ENCODE results near the gene CD48. TPM values are rescaled to one million over a fixed set of nuclear protein-coding genes. Genes with fewer than 3 reads are reported as not detected.

CD48 gene
- 1.2 TPM for total RNA-seq

DNA sequence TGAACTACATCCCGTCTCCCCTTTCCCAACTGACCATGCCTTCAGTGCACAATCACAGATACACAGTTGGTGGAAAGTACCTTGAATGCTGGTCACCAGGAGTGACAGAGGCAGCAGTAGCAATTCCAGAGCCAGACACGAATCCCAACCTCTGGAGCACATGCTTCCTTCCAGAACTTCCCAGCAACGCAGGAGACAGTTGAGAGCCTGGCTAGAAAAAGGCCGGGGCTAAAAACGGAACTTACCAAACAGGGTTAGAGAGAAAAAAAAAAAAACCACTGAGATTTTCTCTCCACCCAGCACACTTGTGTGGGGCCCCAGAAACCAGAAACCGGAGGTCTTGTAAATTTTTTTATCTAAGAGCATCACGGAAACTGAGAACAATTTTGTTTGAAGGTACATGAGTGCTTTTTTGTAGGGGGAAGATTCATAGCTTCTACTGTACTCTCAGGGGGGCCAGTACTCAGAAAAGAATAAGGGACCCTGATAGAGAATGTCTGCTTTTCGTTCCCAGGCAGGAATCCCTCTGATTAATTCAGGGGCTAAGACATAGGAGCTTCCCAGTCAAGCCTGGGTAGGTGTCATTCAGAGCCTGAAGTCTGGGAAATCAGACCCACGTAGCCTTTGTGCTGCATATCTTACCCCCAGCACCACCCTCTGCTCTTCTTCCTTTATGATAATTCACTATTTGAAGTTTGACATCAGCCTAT lies at the start of gene CD48:
Gene CD48, minus strand, starts transcription at position 221 of the 710 bp plus-strand sequence. Its CDS starts 59 bp downstream, at position 162.
- peak; percentile 23 for ATAC-seq

DNA sequence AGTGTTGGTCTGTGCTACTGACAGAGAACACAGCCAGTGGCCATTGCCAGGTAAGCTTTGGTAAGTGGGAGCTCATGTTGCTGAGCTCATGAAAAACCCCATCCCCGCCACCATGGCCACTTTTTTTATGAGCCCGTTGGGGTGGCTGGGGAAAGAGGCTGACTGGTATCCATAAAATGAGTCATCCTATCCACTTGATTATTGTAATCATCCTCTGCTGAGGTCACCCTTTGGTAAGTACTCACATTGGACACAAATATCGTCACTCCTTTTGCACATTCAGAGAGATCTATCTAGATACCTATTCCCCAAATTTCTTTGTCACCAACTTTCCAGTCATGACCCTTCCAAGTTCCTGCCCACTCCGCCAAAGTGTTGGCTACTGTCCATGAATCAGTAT lies 49.4 kb upstream of the CD48 start:
- ATAC-seq, result no peak
- DNase-seq (ENCODE audit: low spot score), result no peak

More for the DNA sequence above, at the start of gene CD48:
- DNase-seq (ENCODE audit: low spot score), result no peak

- ATAC-seq, result peak; percentile 98
- peak; percentile 67 for DNase-seq (ENCODE audit: low spot score)
Observed at GRCh38 chr1:160759740-160760139, 48.1 kb upstream of the CD48 start.

GRCh38 chr1:160758521-160758920 lies 46.9 kb upstream of the CD48 start:
- DNase-seq (ENCODE audit: low spot score) (no peak), ATAC-seq (no peak)

DNA sequence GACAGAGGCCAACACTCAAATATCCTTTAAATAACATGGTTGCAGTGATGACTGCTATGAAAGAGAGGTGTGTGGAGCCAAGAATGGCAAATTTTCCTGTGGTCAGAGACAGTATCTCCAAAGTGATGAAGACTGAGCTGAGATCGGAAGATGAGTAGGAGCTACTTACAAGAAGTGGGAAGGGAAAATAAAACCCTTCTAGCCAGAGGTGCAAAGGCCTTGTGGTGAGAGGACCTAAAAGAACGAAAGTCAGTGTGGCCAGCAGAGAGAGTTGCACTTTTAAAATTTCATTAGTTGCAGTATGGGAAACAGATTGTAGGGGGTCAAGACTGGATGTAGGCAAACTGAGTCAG lies 45.2 kb upstream of the CD48 start:
- DNase-seq (ENCODE audit: low spot score) (no peak), ATAC-seq (no peak)

- DNase-seq (ENCODE audit: low spot score) (no peak), ATAC-seq (no peak)
Observed at GRCh38 chr1:160755911-160756848, 44.6 kb upstream of the CD48 start.

- ATAC-seq, result no peak
- no peak for DNase-seq (ENCODE audit: low spot score)
Observed at GRCh38 chr1:160755461-160755860, 43.8 kb upstream of the CD48 start.

DNA sequence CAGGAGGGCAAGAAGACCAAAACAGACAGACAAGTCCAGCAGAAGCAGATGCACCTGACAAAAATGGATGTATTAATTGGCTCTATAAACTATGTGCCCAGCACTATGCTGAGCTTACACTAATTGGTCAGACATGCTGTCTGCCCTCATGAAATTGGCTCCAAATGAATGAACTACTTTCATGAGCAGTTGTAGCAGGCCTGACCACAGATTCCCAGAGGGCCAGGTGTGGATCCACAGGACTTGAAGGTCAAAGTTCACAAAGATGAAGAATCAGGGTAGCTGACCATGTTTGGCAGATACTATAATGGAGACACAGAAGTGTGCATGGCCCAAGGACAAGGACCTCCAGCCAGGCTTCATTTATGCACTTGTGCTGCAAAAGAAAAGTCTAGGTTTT lies 42.0 kb upstream of the CD48 start:
- ATAC-seq (no peak), DNase-seq (ENCODE audit: low spot score) (no peak)

DNA sequence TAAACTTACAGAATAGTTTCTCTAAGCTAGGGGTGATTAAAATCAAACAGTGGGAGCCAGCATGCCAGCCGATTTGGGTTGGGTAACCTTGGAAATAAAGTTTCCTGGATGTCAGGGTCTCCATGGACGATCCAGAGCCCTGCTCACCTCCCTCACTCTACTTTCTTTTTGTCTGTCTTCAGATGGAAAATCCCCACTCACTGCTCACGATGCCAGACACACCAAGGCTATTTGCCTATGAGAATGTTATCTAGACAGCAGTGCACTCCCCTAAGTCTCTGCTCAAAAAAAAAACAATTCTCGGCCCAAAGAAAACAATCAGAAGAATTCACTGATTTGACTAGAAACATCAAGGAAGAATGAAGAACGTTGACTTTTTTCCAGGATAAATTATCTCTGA lies 41.3 kb upstream of the CD48 start:
- DNase-seq (ENCODE audit: low spot score) (no peak), ATAC-seq (no peak)

DNA sequence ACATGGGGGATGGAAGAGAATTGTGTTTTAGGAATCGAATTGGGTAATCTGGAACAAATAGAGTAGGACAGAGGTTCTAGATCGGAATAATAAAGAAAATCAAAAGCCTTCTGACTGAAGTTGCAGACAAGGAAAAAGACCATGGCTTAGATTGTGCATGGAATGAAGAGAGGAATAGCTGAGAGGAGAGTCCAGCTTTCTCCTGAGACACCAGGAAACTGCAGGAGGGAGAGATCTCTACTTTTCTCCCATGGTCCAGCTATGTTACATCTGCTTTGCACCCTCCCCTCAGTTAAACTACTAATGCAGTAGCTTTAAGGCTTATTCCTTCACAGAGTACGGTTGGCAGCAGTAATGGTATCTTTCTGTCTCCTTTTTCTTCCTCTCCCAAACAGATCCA lies 40.8 kb upstream of the CD48 start:
- no peak for DNase-seq (ENCODE audit: low spot score)
- no peak for ATAC-seq

GRCh38 chr1:160750608-160751007 lies 39.0 kb upstream of the CD48 start:
- no peak for DNase-seq (ENCODE audit: low spot score)
- no peak for ATAC-seq

GRCh38 chr1:160748878-160749269 lies 37.3 kb upstream of the CD48 start:
- no peak for ATAC-seq

DNA sequence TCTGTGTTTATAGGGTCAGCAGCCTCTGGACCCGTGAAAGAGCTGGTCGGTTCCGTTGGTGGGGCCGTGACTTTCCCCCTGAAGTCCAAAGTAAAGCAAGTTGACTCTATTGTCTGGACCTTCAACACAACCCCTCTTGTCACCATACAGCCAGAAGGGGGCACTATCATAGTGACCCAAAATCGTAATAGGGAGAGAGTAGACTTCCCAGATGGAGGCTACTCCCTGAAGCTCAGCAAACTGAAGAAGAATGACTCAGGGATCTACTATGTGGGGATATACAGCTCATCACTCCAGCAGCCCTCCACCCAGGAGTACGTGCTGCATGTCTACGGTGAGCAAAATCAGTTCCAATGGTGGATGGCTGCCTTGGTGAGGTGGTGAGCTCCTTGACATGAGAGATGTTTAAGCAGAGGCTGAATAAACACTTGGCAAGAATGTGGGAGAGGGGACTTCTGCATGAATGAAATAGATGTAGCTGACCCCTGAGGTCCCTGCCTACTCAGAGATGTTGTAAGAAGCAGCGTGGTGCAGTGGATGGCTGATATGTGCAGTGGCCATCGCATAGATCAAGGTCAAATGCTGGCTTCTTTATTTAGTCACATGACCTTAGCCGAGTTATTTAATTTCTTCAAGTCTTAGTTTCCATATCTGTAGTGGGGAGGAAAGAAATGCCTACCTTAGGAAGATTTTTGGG lies 36.7 kb upstream of the CD48 start:
- DNase-seq (ENCODE audit: low spot score), result no peak
- peak; percentile 43 for ATAC-seq

More at GRCh38 chr1:160748878-160749269, 37.3 kb upstream of the CD48 start:
- no peak for DNase-seq (ENCODE audit: low spot score)

DNA sequence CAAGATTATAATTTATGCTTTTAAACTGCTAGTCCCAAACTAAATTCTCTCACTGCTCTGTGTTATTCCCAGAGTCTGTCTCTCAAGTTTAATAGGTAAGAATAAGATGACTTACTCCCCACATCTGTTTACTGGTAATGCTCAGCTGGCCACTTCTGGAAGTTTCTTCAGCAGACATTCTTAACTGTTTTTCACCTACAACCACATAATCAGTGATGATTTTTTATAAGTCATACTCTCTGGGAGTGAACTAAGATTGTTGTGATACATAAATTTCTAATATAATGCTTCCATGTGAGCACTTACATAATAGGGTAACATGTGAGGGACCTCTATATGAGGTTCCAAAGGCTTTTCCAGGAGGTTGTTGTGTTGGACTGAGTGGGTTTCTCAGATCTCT lies 36.1 kb upstream of the CD48 start:
- no peak for ATAC-seq

DNA sequence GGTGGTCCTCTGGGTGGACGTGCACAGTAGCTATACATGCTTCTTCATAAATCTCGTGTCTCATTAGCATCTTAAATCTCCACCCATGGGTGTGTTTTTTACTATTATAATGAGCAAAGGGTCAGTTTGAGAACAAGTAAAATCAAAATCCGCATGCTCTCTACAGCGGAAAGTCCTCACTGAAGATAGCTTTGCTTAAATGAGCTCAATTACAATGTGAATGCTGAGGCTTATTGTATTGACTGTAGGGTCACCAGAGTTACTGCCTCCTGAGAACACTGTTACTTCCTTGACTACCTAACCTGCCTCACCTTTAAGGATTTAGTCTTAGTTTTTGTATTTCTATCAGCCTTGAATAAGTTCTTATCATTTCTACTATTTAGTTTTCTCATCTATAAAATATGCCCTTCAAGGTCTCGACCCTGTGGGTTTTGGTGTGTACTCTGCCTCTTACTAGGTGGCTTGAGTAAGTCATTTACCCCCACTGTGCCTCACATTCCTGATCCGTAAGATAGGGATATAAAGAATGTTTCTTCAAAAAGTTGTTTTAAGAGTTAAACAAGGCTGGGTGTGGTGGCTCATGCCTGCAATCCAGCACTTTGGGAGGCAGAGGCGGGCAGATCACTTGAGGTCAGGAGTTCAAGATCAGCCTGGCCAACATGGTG lies 35.3 kb upstream of the CD48 start:
- DNase-seq (ENCODE audit: low spot score) (no peak), ATAC-seq (no peak)

More for the DNA sequence above, 36.1 kb upstream of the CD48 start:
- DNase-seq (ENCODE audit: low spot score), result no peak

GRCh38 chr1:160745551-160745950 lies 33.9 kb upstream of the CD48 start:
- DNase-seq (ENCODE audit: low spot score) (no peak), ATAC-seq (no peak)

DNA sequence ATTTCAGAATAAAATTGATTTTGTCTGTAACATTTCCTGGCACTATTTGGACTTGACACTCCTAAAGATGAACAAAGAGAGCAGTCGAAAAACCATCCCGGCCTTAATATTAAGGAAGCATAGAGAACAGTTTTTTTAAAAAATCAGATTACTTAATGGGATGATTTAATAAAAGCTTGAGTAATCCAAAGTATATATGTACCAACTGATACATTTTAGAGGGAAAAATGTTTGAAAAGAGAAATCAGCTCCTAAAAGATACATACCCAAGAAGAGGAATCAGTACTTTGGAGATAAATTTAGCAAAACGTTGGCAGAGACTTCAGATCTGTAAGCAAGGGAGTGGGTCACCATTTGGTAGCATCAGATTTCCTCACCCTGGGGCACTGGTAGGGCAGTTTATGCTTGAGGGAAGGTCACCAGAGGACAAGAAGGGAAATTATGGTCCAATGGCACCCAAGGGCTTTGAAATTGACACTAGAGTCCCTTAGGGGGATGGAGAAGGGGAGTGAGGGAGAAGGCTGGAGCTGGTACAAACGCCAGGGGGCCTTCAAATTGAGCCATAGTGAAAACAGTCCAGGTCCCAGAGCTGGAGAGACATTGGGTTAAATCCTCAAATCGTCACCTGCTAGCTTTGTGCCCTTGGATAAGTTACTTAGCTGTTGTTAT lies 33.4 kb upstream of the CD48 start:
- DNase-seq (ENCODE audit: low spot score), result no peak
- ATAC-seq, result no peak

DNA sequence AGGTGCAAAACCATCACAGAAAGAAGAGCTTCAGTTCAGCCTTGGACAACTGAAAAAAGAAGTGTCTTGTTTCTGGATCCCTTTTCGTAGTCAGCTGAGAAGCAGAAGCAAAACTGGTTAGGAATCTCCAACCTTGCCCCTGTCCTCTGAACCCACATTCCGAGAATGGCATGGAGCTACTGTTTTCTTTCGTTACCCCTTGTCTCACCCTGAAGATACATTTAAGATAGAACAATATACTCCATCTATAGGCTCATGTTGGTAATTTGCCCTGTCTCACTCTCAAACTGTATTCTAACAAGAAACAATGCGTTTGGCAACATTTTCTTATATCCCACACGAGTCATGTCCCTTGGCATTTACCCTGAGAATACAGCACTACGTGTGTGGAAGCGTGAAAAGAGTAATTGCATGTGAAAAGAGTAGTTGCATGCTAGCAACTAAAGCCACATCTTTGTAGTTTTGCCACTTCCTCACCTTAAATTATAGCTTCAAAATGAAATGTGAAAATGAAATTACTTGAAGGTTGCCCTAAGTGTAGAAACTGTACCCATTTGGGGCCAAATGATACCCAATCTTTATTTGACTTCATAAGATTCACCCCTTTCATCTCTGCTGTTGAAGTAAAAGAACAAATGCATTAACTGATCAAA lies 32.7 kb upstream of the CD48 start:
- ATAC-seq, result no peak
- DNase-seq (ENCODE audit: low spot score), result no peak

GRCh38 chr1:160743266-160743665 lies 31.6 kb upstream of the CD48 start:
- no peak for ATAC-seq
- no peak for DNase-seq (ENCODE audit: low spot score)

Measured in left lobe of liver (tissue), 2 donors.